DOHH2 (cell line): ENCODE results near the gene UBASH3A.

Experiments
- EZH2phosphoT487 ChIP-seq: fragments of 200-600 bp; sonication (generic); IDR thresholded peaks from 2 replicates; pipeline ENCODE4 v1.6.1; 2017; ENCODE audit warnings: borderline replicate concordance, mild to moderate bottlenecking, antibody characterized with exemption, low read length, moderate library complexity, mixed read lengths
- TF ChIP-seq, protein P1 (sequence below): fragments of 200-600 bp; sonication (generic); IDR thresholded peaks from one replicate; pipeline ENCODE4 v1.5.1; 2014; ENCODE audit warnings: antibody characterized with exemption, mild to moderate bottlenecking, low read depth, low read length; ENCODE audit not compliant: poor library complexity, severe bottlenecking

DNA sequence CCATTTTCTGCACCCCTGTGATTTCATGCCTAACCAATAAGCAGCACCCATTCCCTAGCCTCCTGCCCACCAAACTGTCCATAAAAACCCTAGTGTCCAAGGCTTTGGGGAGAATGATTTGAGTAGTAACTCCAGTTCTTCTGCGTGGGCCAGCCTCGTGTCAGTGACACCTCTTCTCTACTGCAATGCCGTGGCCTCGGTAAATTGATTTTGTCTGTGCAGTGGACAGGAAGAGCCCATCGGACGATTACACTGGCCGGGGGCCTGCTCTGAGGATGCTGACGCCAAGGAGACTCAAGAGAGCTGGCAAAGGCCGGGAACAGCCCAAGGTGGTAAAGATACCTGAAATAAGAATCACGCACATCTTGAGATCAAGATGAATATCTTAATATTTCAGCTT, 63.0 kb downstream of the UBASH3A start:
- TF ChIP-seq, protein P1, sequence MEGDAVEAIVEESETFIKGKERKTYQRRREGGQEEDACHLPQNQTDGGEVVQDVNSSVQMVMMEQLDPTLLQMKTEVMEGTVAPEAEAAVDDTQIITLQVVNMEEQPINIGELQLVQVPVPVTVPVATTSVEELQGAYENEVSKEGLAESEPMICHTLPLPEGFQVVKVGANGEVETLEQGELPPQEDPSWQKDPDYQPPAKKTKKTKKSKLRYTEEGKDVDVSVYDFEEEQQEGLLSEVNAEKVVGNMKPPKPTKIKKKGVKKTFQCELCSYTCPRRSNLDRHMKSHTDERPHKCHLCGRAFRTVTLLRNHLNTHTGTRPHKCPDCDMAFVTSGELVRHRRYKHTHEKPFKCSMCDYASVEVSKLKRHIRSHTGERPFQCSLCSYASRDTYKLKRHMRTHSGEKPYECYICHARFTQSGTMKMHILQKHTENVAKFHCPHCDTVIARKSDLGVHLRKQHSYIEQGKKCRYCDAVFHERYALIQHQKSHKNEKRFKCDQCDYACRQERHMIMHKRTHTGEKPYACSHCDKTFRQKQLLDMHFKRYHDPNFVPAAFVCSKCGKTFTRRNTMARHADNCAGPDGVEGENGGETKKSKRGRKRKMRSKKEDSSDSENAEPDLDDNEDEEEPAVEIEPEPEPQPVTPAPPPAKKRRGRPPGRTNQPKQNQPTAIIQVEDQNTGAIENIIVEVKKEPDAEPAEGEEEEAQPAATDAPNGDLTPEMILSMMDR = no peak
- TF ChIP-seq EZH2phosphoT487 = no peak
